ENCODE results near the gene MYCBP2.

- TF ChIP-seq, protein P1, sequence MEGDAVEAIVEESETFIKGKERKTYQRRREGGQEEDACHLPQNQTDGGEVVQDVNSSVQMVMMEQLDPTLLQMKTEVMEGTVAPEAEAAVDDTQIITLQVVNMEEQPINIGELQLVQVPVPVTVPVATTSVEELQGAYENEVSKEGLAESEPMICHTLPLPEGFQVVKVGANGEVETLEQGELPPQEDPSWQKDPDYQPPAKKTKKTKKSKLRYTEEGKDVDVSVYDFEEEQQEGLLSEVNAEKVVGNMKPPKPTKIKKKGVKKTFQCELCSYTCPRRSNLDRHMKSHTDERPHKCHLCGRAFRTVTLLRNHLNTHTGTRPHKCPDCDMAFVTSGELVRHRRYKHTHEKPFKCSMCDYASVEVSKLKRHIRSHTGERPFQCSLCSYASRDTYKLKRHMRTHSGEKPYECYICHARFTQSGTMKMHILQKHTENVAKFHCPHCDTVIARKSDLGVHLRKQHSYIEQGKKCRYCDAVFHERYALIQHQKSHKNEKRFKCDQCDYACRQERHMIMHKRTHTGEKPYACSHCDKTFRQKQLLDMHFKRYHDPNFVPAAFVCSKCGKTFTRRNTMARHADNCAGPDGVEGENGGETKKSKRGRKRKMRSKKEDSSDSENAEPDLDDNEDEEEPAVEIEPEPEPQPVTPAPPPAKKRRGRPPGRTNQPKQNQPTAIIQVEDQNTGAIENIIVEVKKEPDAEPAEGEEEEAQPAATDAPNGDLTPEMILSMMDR (IDR thresholded peaks at IDR 0.05), result no peak
- TF ChIP-seq POLR2A (IDR thresholded peaks at IDR 0.05), result no peak
Observed at GRCh38 chr13:77114271-77114670, 212.6 kb downstream of the MYCBP2 start.

All from tibial nerve (tissue), 3 donors.